ENCODE measurements around the gene CAPN14. TPM values are rescaled to one million over a fixed set of nuclear protein-coding genes. Genes with fewer than 3 reads are reported as not detected.

The CAPN14 gene
- total RNA-seq, 1 experiment from 2014 or later, result not detected

- H3K9me2 ChIP-seq (replicated peaks; ENCODE audit: low read length), result no peaks in the 10 kb centered on the region
- TF ChIP-seq EZH2 (IDR thresholded peaks at IDR 0.05; ENCODE audit: low read length, unreplicated experiment) (no peak), EZH2phosphoT487 (IDR thresholded peaks at IDR 0.05; ENCODE audit: borderline replicate concordance, low read length) (no peak), CTCF (conservative IDR thresholded peaks at IDR 0.05; ENCODE audit: low read depth, low read length) (no peak)
- H3K9me3 ChIP-seq (ENCODE audit: low read length), result no peaks in the 10 kb centered on the region
- no peak overlapping the region for H2AFZ ChIP-seq (ENCODE audit: low read length)
- BruUV-seq (replicated peaks), result no TSS peak
- no peak overlapping the region for H3K4me2 ChIP-seq (ENCODE audit: low read length)
- no peaks in the 10 kb centered on the region for H3K79me2 ChIP-seq (ENCODE audit: low read length)
- H3K9ac ChIP-seq (ENCODE audit: low read length), result no peak overlapping the region
- no peak overlapping the region for H3K4me3 ChIP-seq (ENCODE audit: low read length)
- H3K27me3 ChIP-seq (ENCODE audit: low read length), result no peaks in the 10 kb centered on the region
- no peak for ATAC-seq
- POLR2A ChIA-PET (ENCODE audit: unreplicated experiment), result no interaction called here
- CTCF ChIA-PET, result no interaction called here
- no peak overlapping the region for H3K27ac ChIP-seq (ENCODE audit: low read length)
- no peak for DNase-seq
- no peaks in the 10 kb centered on the region for H4K20me1 ChIP-seq (ENCODE audit: low read length)
- no peaks in the 10 kb centered on the region for H3K4me1 ChIP-seq (ENCODE audit: insufficient read depth, low read length)
- intact Hi-C loops (cut with micrococcal nuclease), result no loop called here
- no peaks in the 10 kb centered on the region for H3K36me3 ChIP-seq (ENCODE audit: low read depth, low read length)
- no peaks in the 10 kb centered on the region for H3F3A ChIP-seq (ENCODE audit: low read length, unreplicated experiment)
Measured at GRCh38 chr2:31203916-31204315, 13.4 kb downstream of the CAPN14 start.

DNA sequence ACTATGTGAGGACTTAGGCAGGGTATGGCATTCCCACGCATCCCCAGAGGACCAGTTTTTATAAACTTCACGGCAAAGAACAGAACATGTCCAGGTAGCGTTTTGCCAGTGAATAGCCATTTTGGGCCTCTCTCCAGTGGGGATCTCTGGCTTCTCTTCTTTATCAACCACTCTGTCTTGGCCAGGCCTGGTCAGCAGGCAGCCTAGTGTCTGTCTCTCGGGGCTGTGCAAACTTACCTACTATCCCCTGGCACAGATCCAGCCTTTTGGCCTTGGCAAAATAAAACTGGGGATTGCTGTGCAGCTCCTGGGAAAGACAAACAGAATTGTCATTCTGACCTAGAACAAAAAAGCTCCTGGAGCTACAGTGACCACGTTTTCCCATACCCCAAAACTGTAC is 14.5 kb downstream of the CAPN14 start:
- TF ChIP-seq EZH2 (IDR thresholded peaks at IDR 0.05; ENCODE audit: low read length, unreplicated experiment) (no peak), CTCF (conservative IDR thresholded peaks at IDR 0.05; ENCODE audit: low read depth, low read length) (no peak), EZH2phosphoT487 (IDR thresholded peaks at IDR 0.05; ENCODE audit: borderline replicate concordance, low read length) (no peak)
- CTCF ChIA-PET, result no interaction called here
- Histone ChIP-seq H3K4me1 (ENCODE audit: insufficient read depth, low read length) (no peaks in the 10 kb centered on the region), H3F3A (ENCODE audit: low read length, unreplicated experiment) (no peaks in the 10 kb centered on the region), H3K79me2 (ENCODE audit: low read length) (no peaks in the 10 kb centered on the region), H3K27ac (ENCODE audit: low read length) (no peak overlapping the region), H3K36me3 (ENCODE audit: low read depth, low read length) (no peaks in the 10 kb centered on the region), H4K20me1 (ENCODE audit: low read length) (no peaks in the 10 kb centered on the region), H3K27me3 (ENCODE audit: low read length) (no peaks in the 10 kb centered on the region), H3K9me2 (replicated peaks; ENCODE audit: low read length) (no peaks in the 10 kb centered on the region), H3K9ac (ENCODE audit: low read length) (no peak overlapping the region), H3K9me3 (ENCODE audit: low read length) (no peaks in the 10 kb centered on the region), H3K4me3 (ENCODE audit: low read length) (no peak overlapping the region), H2AFZ (ENCODE audit: low read length) (no peak overlapping the region), H3K4me2 (ENCODE audit: low read length) (no peak overlapping the region)
- intact Hi-C loops (cut with micrococcal nuclease), result no loop called here
- DNase-seq (no peak), ATAC-seq (no peak)
- POLR2A ChIA-PET (ENCODE audit: unreplicated experiment), result no interaction called here
- no TSS peak for BruUV-seq (replicated peaks)

DNA sequence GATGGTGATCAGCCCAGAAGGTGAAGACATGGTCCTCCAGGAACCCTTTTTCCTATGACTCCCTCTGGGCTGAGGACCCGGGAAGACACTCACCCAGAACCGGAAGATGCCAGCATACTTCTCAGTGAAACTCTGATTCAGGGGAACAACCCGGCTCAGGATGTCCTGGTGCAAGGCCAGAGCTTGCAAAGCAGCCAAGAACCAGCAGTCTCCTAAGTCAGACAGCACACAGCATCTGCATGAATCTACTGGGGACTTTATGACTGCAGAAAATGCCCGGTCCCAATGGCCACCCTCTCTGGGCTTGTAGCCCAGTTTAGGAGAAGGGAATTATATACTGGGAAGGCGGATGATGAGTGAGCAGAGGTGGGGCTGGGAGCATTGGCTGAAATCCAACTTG is 15.3 kb downstream of the CAPN14 start:
- Histone ChIP-seq H3F3A (ENCODE audit: low read length, unreplicated experiment) (no peaks in the 10 kb centered on the region), H3K36me3 (ENCODE audit: low read depth, low read length) (no peaks in the 10 kb centered on the region), H3K4me1 (ENCODE audit: insufficient read depth, low read length) (peaks cover 7% of the 10 kb centered on the region), H3K9me2 (replicated peaks; ENCODE audit: low read length) (no peaks in the 10 kb centered on the region), H3K79me2 (ENCODE audit: low read length) (no peaks in the 10 kb centered on the region), H3K27ac (ENCODE audit: low read length) (no peak overlapping the region), H4K20me1 (ENCODE audit: low read length) (no peaks in the 10 kb centered on the region), H3K9ac (ENCODE audit: low read length) (no peak overlapping the region), H3K4me2 (ENCODE audit: low read length) (no peak overlapping the region), H2AFZ (ENCODE audit: low read length) (no peak overlapping the region), H3K4me3 (ENCODE audit: low read length) (no peak overlapping the region), H3K27me3 (ENCODE audit: low read length) (no peaks in the 10 kb centered on the region), H3K9me3 (ENCODE audit: low read length) (no peaks in the 10 kb centered on the region)
- intact Hi-C loops (cut with micrococcal nuclease), result no loop called here
- CTCF ChIA-PET, result no interaction called here
- no peak for ATAC-seq
- POLR2A ChIA-PET (ENCODE audit: unreplicated experiment), result no interaction called here
- no TSS peak for BruUV-seq (replicated peaks)
- no peak for TF ChIP-seq CTCF (conservative IDR thresholded peaks at IDR 0.05; ENCODE audit: low read depth, low read length)
- TF ChIP-seq EZH2 (IDR thresholded peaks at IDR 0.05; ENCODE audit: low read length, unreplicated experiment), result no peak
- no peak for TF ChIP-seq EZH2phosphoT487 (IDR thresholded peaks at IDR 0.05; ENCODE audit: borderline replicate concordance, low read length)
- no peak for DNase-seq

Data from PC-3 (cell line).